Cardiac septum (tissue), 1 donor: ENCODE results near the gene ACSF3. TPM values are rescaled to one million over a fixed set of nuclear protein-coding genes. Genes with fewer than 3 reads are reported as not detected.

Experiments
- DNase-seq: peaks from one replicate; pipeline ENCODE4 v3.0.0-alpha.2; 2020; ENCODE audit warnings: low spot score
- intact Hi-C: fragments of 100-400 bp; cut with DNase I; formaldehyde crosslinking; loops from one replicate; pipeline ENCODE4 v1.14.0; 2022
- total RNA-seq: library from RNA; stranded (reverse); fragmentation: NEBNext Ultra II Directional; extraction: Animal tissue kit (Norgen Biotek cat#: 25700); gene quantifications from one replicate; pipeline ENCODE4 v1.2.1, GENCODE V29; 2021
- donor health status: DM: no; HTN: no; CAD: no.

Gene ACSF3
- total RNA-seq, 1 donor from 2014 or later = 14.7 TPM

GRCh38 chr16:89150981-89151380, 57.3 kb downstream of the ACSF3 start:
- DNase-seq = no peak
- intact Hi-C loops = no loop called here

DNA sequence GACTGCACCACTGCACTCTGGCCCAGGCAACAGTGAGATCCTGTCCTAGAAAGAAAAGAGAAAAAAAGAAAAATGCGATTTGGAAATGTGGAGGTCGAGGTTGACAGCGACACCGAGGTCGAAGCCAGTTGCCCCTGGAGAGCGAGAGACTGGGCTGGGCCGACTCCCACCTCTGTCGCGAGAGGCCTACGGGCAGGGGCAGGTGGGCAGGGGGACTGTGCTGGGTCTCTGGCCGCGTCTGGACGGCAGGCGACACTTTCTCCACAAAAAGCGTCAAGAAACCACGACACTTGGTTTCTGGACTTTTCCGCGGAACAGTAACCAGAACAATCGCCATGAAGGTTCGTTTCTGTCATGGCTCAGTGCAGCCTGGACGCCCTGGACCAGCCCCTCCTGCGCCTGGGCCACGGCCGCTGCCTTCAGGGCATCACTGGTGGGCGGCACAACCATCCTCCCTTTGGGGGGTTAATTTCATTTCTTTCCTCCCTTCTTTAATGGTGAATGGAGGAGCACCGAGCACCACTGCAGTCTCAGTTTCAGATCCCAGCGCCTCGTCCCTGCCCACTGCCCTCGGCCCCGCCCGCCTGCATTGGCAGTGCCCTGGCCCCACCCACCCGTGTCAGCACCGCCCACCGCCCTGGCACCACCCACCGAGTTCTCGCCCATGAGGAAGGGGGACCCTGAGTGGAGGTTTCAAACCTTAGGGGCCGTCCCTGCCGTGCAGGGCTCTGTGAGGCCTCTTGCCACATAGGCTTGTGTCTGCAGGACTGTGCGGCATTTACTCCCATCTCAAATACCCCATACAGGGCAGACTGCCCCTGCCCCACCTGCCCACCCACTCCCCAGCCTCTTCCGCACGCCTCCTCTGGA, 59.4 kb downstream of the ACSF3 start:
- no peak for DNase-seq
- intact Hi-C loops = no loop called here

DNA sequence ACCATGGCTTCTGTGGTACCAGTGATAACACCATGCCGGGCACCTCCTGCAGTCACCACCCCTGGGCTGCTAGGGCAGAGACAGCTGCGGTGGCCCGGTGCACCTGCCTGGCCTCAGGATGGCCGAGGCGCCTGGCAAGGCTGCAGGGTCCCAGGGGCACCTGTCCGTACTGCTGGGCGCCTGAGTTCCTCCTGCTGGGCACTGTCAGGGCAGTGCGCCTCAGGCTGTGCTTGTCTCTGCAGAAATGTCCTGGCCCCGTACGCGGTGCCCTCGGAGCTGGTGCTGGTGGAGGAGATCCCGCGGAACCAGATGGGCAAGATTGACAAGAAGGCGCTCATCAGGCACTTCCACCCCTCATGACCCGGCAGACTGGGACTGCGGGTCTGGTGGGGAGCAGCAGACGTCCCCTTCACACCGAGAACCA, 60.2 kb downstream of the ACSF3 start:
- no peak for DNase-seq
- intact Hi-C loops = no loop called here

DNA sequence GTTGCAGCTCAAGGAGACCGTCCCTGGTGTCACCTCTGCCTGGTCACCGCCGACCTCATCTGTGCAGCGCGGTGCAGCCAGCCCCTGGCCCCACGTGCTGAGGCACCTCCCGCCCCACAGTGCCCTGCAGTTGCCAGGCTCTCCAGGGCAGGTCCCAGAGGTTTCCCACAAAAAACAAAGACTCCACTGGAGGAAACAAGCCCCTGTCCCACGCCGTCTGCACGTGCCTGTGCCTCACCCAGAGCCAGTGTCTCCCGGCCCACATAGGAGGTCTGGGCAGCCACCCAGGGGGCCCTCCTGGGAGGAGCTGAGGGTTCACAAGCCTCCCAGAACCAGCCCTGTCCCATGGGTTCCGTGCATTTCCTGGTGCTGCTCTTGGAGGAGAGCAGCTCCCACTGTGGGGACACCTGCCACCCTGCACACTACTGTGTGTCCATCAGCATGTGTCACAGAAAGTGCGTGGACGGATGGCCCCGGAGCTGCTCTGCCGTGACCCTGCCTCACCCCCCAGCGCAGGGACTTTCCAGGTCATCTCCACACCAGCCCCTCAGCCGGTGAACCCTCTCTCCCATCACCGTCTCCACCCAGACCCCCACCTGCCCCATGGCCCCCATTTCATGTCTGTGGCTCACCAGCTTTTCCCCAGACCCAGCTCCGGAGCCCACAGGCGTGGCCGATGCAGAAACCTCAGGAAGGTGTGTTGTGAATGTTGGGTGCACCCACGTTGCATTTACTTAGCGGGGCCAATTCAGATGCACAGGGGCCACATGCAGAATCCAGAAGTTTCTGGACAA, 60.9 kb downstream of the ACSF3 start:
- no peak for DNase-seq

GRCh38 chr16:89155184-89155679, 61.6 kb downstream of the ACSF3 start:
- intact Hi-C loops = no loop called here

More for the DNA sequence above, 60.9 kb downstream of the ACSF3 start:
- intact Hi-C loops = no loop called here

GRCh38 chr16:89155851-89156739, 62.4 kb downstream of the ACSF3 start:
- intact Hi-C loops = no loop called here
- no peak for DNase-seq

More at GRCh38 chr16:89155184-89155679, 61.6 kb downstream of the ACSF3 start:
- no peak for DNase-seq

DNA sequence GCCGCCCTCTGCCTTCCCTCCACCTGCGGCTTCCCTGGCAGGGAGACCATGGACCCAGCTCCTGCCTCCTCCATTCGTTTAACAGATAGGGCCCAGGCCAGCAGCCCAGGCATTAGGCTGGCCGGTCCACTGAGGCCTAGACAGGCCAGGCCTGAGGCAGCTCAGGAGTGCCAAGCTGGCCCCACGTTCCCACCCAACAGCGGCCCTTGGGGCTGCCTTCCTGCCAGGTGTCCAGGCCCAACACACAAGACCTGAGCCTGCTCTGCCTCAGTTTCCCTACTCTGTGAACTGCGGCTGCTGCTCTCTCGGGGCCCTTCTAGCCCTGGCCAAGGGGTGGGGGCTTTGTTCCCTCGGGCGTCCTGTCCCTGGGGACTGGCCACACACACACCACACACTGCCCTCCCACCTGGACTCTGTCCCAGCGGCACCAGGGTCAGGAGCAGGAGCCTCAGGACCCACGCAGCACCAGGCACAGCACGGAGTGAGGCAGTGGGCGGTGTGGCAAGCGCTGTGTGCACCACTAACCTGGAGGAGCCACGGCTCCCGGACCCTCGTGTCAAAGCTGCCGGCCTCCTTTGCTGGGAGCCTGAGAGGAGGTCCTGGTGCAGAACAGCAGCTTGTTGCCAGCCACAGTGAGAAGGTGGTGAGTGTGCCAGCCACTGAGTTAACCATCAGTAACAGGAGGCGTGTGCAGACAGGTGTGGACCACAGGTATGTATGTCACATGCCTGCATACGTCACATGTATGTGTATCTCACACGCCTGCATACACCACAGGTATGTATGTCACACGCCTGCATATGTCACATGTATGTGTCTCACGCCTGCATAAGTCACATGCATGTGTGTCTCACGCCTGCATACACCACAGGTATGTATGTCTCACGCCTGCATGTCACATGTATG, 63.3 kb downstream of the ACSF3 start:
- intact Hi-C loops = no loop called here

GRCh38 chr16:89157778-89158177, 64.1 kb downstream of the ACSF3 start:
- no peak for DNase-seq
- intact Hi-C loops = no loop called here

More for the DNA sequence above, 63.3 kb downstream of the ACSF3 start:
- DNase-seq = no peak

GRCh38 chr16:89159066-89159849, 65.6 kb downstream of the ACSF3 start:
- no peak for DNase-seq
- intact Hi-C loops = no loop called here

DNA sequence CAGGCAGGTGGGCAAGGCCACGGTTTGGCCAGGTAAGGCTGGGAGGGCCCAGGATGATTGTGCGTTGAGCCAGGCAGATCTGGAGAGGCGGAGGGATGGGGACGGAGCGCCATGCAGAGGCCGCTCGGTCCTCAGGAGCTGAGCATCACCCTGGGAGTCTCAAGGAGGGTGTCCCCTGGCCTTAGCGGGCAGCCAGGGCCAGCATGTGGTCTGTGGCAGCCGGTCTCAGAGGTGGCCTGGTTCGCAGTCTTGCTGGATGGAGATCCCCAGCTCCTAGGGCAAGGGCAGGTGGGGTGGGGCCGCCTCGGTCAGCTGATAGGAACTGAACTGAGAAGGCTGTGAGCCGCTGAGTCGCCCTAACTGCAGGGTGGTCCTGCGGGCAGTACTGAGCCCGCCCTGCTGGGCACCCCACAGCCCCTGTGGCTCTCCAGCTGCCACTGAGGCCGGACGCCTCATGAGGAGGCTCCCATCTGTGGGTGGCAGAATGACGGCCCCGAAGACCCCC, 66.2 kb downstream of the ACSF3 start:
- intact Hi-C loops = no loop called here
- DNase-seq = no peak

DNA sequence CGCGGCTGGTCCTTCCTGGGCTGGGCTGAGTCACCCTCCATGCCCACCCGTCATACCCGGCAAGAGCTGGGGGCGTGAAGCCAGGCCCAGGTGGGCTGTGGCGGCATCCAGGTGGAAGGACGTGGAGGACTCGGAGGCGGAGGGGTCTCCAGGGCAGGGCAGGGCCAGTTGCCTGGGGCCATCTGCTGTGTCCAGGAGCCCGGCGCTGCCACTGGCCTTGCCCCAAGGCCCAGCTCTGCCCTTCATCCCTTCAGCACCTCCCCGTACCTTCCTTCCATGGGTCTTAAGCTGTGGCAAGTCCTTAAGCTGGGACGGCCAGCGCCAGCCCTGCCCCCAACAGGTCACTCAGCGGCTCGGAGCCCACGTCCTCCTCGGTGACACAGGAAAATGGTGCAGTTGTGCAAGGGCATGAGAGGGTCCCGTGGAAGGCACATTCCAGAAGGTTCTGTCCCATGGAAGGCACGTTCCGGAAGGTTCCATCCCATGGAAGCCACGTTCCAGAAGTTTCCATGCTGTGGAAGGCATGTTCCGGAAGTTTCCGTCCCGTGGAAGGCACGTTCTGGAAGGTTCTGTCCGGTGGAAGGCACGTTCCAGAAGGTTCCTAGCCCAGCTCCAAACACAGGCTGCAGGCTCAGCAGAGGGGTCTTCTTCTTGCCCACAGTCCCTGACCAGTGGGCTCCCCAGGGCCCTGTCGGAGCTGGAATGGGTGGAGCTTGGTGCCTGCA, 67.5 kb downstream of the ACSF3 start:
- intact Hi-C loops = no loop called here
- DNase-seq = no peak

- intact Hi-C loops = no loop called here
- no peak for DNase-seq
These were observed 68.4 kb downstream of the ACSF3 start for GRCh38 chr16:89161763-89162713.

DNA sequence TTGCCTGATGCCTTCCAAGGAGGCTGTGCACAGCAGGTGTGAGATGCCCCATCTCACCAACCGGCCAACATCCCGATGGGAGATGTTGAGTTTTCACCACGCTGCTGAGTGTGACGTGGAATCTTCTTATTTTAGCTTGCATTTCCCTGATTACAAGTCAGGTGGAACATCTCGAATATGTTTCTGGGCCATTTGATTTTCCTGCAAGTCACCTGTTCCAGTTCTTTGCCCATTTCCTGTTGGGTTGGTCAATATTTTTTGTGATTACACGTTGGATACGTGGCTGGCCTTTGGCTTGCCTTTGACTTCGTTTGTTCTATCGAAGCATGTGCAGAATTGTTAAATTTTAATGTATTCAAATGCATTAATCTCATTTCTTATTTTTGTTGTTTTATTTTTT, 69.6 kb downstream of the ACSF3 start:
- intact Hi-C loops = no loop called here
- no peak for DNase-seq

DNA sequence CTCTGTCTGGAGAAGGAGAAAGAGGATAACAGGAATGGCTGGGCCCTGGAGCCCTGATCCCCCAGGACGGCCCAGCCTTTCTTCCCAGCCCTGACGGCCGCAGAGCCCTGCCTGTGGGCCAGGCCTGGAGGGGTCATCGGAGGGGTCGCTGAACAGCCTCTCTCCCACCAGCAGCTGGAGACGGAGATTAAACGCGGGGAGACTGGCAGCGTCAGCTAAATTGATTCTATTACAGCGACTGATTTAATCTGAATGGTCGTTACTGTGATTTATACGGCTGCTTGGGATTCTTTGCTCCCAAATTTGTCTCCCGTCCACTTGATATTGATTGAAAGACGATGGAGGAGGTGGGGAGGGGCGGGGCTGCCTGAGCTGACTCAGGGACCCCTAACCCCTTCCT, 70.8 kb downstream of the ACSF3 start:
- intact Hi-C loops = no loop called here
- DNase-seq = no peak

GRCh38 chr16:89164847-89165680, 71.4 kb downstream of the ACSF3 start:
- no peak for DNase-seq
- intact Hi-C loops = loop anchor here (5.0 kb wide), 2 partner anchors 353 to 423 kb away; partner anchors contain the start of gene APRT
